Parathyroid adenoma (tissue), 2 donors: ENCODE results near the gene AACS.

Source experiments
- H2AFZ ChIP-seq: fragments of 300-600 bp; sonication (generic); one replicate; pipeline ENCODE4 v1.7.0; 2017; ENCODE audit warnings: antibody characterized with exemption, mild to moderate bottlenecking
- H3K27ac ChIP-seq: fragments of 300-600 bp; sonication (generic); one replicate; pipeline ENCODE4 v1.7.0; 2017
- H3K27me3 ChIP-seq: fragments of 300-600 bp; sonication (generic); one replicate; pipeline ENCODE4 v1.7.0; 2017; ENCODE audit warnings: low read length; ENCODE audit not compliant: control insufficient read depth, insufficient read depth
- H3K36me3 ChIP-seq: fragments of 300-600 bp; sonication (generic); one replicate; pipeline ENCODE4 v1.7.0; 2017; ENCODE audit warnings: low read length; ENCODE audit not compliant: control insufficient read depth, insufficient read depth
- H3K4me1 ChIP-seq: fragments of 300-600 bp; sonication (generic); one replicate; pipeline ENCODE4 v1.7.0; 2017; ENCODE audit warnings: control low read depth
- H3K4me2 ChIP-seq: fragments of 300-600 bp; sonication (generic); one replicate; pipeline ENCODE4 v1.7.0; 2017; ENCODE audit warnings: low read length
- H3K4me3 ChIP-seq: fragments of 300-600 bp; sonication (generic); one replicate; pipeline ENCODE4 v1.7.0; 2017; ENCODE audit warnings: low read depth, low read length
- H3K79me2 ChIP-seq: fragments of 300-600 bp; sonication (generic); one replicate; pipeline ENCODE4 v1.7.0; 2017; ENCODE audit warnings: control low read depth
- H3K9ac ChIP-seq: fragments of 300-600 bp; sonication (generic); one replicate; pipeline ENCODE4 v1.7.0; 2017; ENCODE audit warnings: mild to moderate bottlenecking
- H3K9me3 ChIP-seq: fragments of 300-600 bp; sonication (generic); one replicate; pipeline ENCODE4 v1.7.0; 2017; ENCODE audit warnings: low read length; ENCODE audit not compliant: control insufficient read depth
- CTCF ChIP-seq: fragments of 300-600 bp; sonication (generic); IDR thresholded peaks from one replicate; pipeline ENCODE4 v1.7.0; 2017; ENCODE audit warnings: antibody characterized with exemption, mild to moderate bottlenecking
- donor health status: primary hyperparathyroidism.

AACS gene

GRCh38 chr12:125185740-125186470 is 120.7 kb downstream of the AACS start, which contains the start of gene TMEM132B:
TSS of gene TMEM132B (plus strand) at chr12:125186386.
- TF ChIP-seq CTCF = peak; percentile 16
- no peaks in the 10 kb centered on the region for H3K4me1 ChIP-seq
- H3K9ac ChIP-seq = no peak within 1 kb of the TSS
- no peak within 1 kb of the TSS for H3K27ac ChIP-seq
- no peaks in the 10 kb centered on the region for H3K79me2 ChIP-seq
- peaks cover 7% of the 10 kb centered on the region for H3K27me3 ChIP-seq
- no peaks in the 10 kb centered on the region for H3K36me3 ChIP-seq
- no peak within 1 kb of the TSS for H3K4me3 ChIP-seq
- peak within 1 kb of the TSS; percentile 47 for H3K4me2 ChIP-seq
- H2AFZ ChIP-seq = peak within 1 kb of the TSS; percentile 60
- H3K9me3 ChIP-seq = no peaks in the 10 kb centered on the region

GRCh38 chr12:125186471-125187147 is 121.4 kb downstream of the AACS start:
- Histone ChIP-seq H2AFZ (no peak overlapping the region), H3K4me3 (no peak overlapping the region), H3K4me1 (no peaks in the 10 kb centered on the region), H3K36me3 (no peaks in the 10 kb centered on the region), H3K9ac (no peak overlapping the region), H3K79me2 (no peaks in the 10 kb centered on the region), H3K27ac (no peak overlapping the region), H3K4me2 (peak overlapping the region; percentile 42), H3K27me3 (peaks cover 7% of the 10 kb centered on the region), H3K9me3 (no peaks in the 10 kb centered on the region)
- TF ChIP-seq CTCF = no peak

GRCh38 chr12:125187148-125187745 is 122.0 kb downstream of the AACS start:
- peak overlapping the region; percentile 42 for H3K4me2 ChIP-seq
- no peak overlapping the region for H3K4me3 ChIP-seq
- no peak overlapping the region for H2AFZ ChIP-seq
- no peak for TF ChIP-seq CTCF
- H3K36me3 ChIP-seq = no peaks in the 10 kb centered on the region
- no peaks in the 10 kb centered on the region for H3K9me3 ChIP-seq
- no peaks in the 10 kb centered on the region for H3K4me1 ChIP-seq
- H3K9ac ChIP-seq = no peak overlapping the region
- no peaks in the 10 kb centered on the region for H3K79me2 ChIP-seq
- peaks cover 7% of the 10 kb centered on the region for H3K27me3 ChIP-seq
- no peak overlapping the region for H3K27ac ChIP-seq

GRCh38 chr12:125187780-125188741 is 122.8 kb downstream of the AACS start:
- Histone ChIP-seq H3K27me3 (peaks cover 7% of the 10 kb centered on the region), H3K4me1 (no peaks in the 10 kb centered on the region), H3K4me2 (peak overlapping the region; percentile 32), H2AFZ (no peak overlapping the region), H3K79me2 (no peaks in the 10 kb centered on the region), H3K27ac (no peak overlapping the region), H3K4me3 (no peak overlapping the region), H3K9ac (no peak overlapping the region), H3K36me3 (no peaks in the 10 kb centered on the region), H3K9me3 (no peaks in the 10 kb centered on the region)
- TF ChIP-seq CTCF = no peak
